Gastrocnemius medialis (tissue), 4 donors: ENCODE results near the gene NTSR2. TPM values are rescaled to one million over a fixed set of nuclear protein-coding genes. Genes with fewer than 3 reads are reported as not detected.

ENCODE experiments used
- ATAC-seq, 2 donors: fragments of 150-250 bp; one replicate each; pipeline ENCODE4 v1.9.1; 2016
- DNase-seq, 2 donors: peaks; one replicate each; pipeline ENCODE4 v3.0.0-alpha.2; 2019
- H3K27ac ChIP-seq, 4 donors: fragments of 200-600 bp; sonication (generic); 1 replicate in 1 of 4; 2 replicates in 3 of 4; pipeline ENCODE4 v1.5.1; 2016 to 2018; ENCODE audit warnings: mild to moderate bottlenecking in 2 of 4, moderate library complexity in 1 of 4
- H3K27me3 ChIP-seq, 3 donors: fragments of 200-600 bp; sonication (generic) in 2 of 3; 1 replicate in 1 of 3; 2 replicates in 2 of 3; pipeline versions ENCODE4 v1.5.1 to v1.6.0; 2016 to 2019; ENCODE audit warnings: mild to moderate bottlenecking in 1 of 3, moderate library complexity in 1 of 3
- H3K36me3 ChIP-seq, 2 donors: fragments of 200-600 bp; sonication (generic) in 1 of 2; one replicate each; pipeline ENCODE4 v1.5.1; 2017 to 2018
- H3K4me1 ChIP-seq, 2 donors: fragments of 200-600 bp; sonication (generic) in 1 of 2; one replicate each; pipeline ENCODE4 v1.5.1; 2016 to 2017; ENCODE audit warnings: mild to moderate bottlenecking in 2 of 2
- H3K4me3 ChIP-seq, 4 donors: fragments of 200-600 bp; sonication (generic) in 3 of 4; 1 replicate in 1 of 4; 2 replicates in 3 of 4; pipeline ENCODE4 v1.5.1; 2016 to 2019; ENCODE audit warnings: mild to moderate bottlenecking in 2 of 4
- H3K9me3 ChIP-seq, 3 donors: fragments of 200-600 bp; sonication (generic) in 2 of 3; 1 replicate in 1 of 3; 2 replicates in 2 of 3; pipeline ENCODE4 v1.5.1; 2016 to 2019
- POLR2A ChIP-seq, 2 donors: fragments of 450-650 bp; IDR thresholded peaks; one replicate each; pipeline ENCODE4 v1.6.1; 2017; ENCODE audit warnings: antibody characterized with exemption in 2 of 2, mild to moderate bottlenecking in 2 of 2, moderate library complexity in 2 of 2
- in situ Hi-C, 4 donors: fragments of 200-750 bp; cut with MboI; loops; one replicate each; pipeline versions ENCODE4 v1.15.0 to v1.8.0; 2017; ENCODE audit warnings: low sequenced_read_pairs in 4 of 4
- intact Hi-C: fragments of 100-400 bp; cut with DNase I; formaldehyde crosslinking; loops from one replicate; pipeline ENCODE4 v1.15.1; 2023; ENCODE audit warnings: low total_unique reads
- total RNA-seq, 4 donors: library from RNA; depleted of rRNA; stranded (reverse); fragments of >200 nt; gene quantifications; one replicate each; pipeline versions ENCODE4 v1.1.0 to v1.2.3, GENCODE V29; 2016
- TF ChIP-seq, protein P1 (sequence below), 5 experiments: fragments of 450-650 bp in 3 of 5; fragments of 200-600 bp in 2 of 5; sonication (generic) in 2 of 5; IDR thresholded peaks in 4 of 5; conservative IDR thresholded peaks in 1 of 5; 1 replicate in 4 of 5; 2 replicates in 1 of 5; pipeline ENCODE4 v1.5.1; 2016 to 2019; ENCODE audit warnings: antibody characterized with exemption in 5 of 5, mild to moderate bottlenecking in 3 of 5, moderate library complexity in 3 of 5

The NTSR2 gene
- total RNA-seq, 4 donors from 2014 or later: 0.62 to 0.85 TPM; not detected in 2

DNA sequence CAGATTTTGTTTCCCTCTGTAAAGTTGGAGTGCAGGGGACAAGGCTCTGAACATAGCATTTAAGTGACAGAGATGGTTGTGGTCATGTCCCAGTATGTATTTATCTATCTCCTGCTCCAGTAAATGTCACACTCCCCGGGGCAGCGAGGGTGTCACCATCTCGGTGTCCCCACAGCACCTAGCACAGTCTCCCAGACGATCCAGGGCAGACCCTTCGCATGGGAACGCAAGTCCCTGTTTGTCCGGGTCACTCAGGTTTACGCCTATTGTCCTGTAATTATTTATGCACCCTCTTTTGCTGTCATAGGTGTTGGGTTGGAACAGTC lies 12.6 kb upstream of the NTSR2 start:
- peak overlapping the region; percentile 92 to 100 (median 93) for H3K27ac ChIP-seq
- no peak for DNase-seq
- H3K4me1 ChIP-seq: peaks cover 57 to 83% of the 10 kb centered on the region in 2 donors
- no peak for ATAC-seq
- no peaks in the 10 kb centered on the region for H3K9me3 ChIP-seq
- in situ Hi-C loops: loop anchor here (10.0 to 25.0 kb wide), 4 partner anchors 88 to 195 kb away; no protein-coding TSS in a partner anchor
- TF ChIP-seq, protein P1, sequence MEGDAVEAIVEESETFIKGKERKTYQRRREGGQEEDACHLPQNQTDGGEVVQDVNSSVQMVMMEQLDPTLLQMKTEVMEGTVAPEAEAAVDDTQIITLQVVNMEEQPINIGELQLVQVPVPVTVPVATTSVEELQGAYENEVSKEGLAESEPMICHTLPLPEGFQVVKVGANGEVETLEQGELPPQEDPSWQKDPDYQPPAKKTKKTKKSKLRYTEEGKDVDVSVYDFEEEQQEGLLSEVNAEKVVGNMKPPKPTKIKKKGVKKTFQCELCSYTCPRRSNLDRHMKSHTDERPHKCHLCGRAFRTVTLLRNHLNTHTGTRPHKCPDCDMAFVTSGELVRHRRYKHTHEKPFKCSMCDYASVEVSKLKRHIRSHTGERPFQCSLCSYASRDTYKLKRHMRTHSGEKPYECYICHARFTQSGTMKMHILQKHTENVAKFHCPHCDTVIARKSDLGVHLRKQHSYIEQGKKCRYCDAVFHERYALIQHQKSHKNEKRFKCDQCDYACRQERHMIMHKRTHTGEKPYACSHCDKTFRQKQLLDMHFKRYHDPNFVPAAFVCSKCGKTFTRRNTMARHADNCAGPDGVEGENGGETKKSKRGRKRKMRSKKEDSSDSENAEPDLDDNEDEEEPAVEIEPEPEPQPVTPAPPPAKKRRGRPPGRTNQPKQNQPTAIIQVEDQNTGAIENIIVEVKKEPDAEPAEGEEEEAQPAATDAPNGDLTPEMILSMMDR (IDR thresholded peaks at IDR 0.05 in 4 of 5, conservative IDR thresholded peaks at IDR 0.05 in 1 of 5): no peak
- TF ChIP-seq POLR2A (IDR thresholded peaks at IDR 0.05): no peak
- intact Hi-C loops: loop anchor here (1.0 to 5.0 kb wide), 3 partner anchors 84 to 204 kb away; no protein-coding TSS in a partner anchor
- peak overlapping the region in 1 of 4 donors; percentile 7 for H3K4me3 ChIP-seq
- H3K27me3 ChIP-seq: no peaks in the 10 kb centered on the region
- no peaks in the 10 kb centered on the region for H3K36me3 ChIP-seq

DNA sequence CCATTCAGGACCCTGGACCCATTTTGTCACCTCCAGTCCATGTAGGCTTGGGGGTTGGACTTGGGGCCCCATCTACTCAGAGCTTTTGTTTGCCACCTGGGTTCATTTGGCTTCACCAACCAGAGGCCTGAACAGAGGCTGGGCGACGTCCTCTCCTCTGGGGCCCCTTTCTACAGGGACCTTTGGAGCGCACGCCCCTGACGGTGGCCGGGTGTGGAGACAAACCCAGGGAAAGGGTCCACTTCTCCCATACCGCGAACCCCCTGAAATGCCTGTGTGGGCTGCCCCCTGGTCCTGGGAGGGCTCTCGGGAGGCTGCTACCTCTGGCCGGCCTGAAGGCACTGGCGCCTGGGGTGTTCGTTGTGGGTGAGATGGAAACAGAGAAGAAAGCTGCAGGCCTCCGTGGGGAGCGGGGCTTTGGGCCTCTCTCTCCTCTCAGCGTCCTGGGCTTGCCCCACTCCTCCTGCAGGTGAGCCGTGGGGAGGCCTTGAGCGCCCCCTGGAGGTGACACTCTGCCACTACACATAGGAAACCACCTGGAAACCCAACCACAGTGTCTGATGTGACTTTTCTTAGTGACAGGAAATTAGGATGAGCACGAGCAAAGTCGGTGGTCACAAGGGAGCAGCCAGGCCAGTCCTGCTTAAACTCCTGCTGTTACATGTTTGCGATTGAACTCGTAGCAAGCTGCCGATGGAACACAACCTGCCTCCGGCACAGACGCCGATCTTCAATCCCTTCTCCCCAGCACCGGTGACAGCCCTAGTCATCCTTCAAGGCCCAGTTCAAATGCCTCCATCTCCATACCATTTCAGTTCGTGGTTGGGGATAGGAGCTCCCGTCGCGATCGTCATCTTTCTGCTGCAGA lies 12.0 kb upstream of the NTSR2 start:
- Histone ChIP-seq H3K9me3 (no peaks in the 10 kb centered on the region), H3K36me3 (no peaks in the 10 kb centered on the region), H3K27me3 (no peaks in the 10 kb centered on the region), H3K4me1 (peaks cover 54 to 80% of the 10 kb centered on the region in 2 donors), H3K4me3 (peak overlapping the region in 2 of 4 donors; percentile 22 to 63), H3K27ac (peak overlapping the region; percentile 92 to 100 (median 93))
- intact Hi-C loops (loop anchor here (1.0 to 5.0 kb wide), 3 partner anchors 84 to 204 kb away; no protein-coding TSS in a partner anchor), in situ Hi-C loops (loop anchor here (10.0 to 25.0 kb wide), 4 partner anchors 87 to 195 kb away; no protein-coding TSS in a partner anchor)
- TF ChIP-seq POLR2A (IDR thresholded peaks at IDR 0.05): peak in 1 of 2 donors; percentile 22
- TF ChIP-seq, protein P1 (IDR thresholded peaks at IDR 0.05 in 4 of 5, conservative IDR thresholded peaks at IDR 0.05 in 1 of 5): peak; percentile 91 to 99 (median 98)
- DNase-seq: peak; percentile 59 to 82
- peak; percentile 9 to 30 for ATAC-seq

DNA sequence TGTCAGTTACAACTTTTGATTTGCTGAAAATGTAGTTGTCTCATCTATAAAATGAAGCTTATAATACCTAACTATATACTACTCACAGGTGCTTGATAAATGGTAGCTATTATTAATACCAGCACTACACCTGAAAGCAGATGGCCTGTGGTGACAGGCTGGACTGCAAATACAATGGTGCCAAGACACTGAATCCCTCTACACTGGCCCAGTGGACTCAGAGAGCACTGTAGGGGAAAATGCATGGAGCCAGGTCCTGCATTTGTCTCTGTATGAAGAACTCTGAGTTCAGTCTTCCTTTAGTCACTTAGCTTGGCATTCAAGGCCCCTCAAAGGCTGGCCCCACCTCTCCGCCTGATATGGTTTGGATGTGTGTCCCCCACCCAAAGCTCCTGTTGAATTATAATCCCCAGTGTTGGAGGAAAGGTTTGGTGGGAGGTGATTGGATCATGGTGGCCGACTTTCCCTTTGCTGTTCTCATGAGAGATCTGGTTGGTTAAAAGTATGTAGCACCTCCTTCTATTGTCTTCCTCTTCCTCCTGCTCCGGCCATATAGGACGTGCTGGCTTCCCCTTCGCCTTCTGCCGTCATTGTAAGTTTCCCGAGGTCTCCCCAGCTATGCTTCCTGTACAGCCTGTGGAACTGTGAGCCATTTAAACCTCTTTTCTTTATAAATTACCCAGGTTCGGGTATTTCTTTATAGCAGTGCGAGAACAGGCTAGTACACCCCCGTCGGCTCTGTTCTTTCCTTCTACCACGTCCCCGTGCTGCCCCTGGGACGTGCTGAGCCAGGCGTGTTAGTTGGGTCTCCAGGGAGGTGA lies 11.1 kb upstream of the NTSR2 start:
- in situ Hi-C loops: loop anchor here (10.0 to 25.0 kb wide), 4 partner anchors 86 to 194 kb away; no protein-coding TSS in a partner anchor
- H3K4me3 ChIP-seq: peak overlapping the region in 2 of 4 donors; percentile 22 to 63
- H3K27ac ChIP-seq: peak overlapping the region; percentile 92 to 100 (median 93)
- H3K36me3 ChIP-seq: no peaks in the 10 kb centered on the region
- intact Hi-C loops: loop anchor here (1.0 to 5.0 kb wide), 2 partner anchors 17 to 184 kb away; no protein-coding TSS in a partner anchor
- TF ChIP-seq, protein P1 (IDR thresholded peaks at IDR 0.05 in 4 of 5, conservative IDR thresholded peaks at IDR 0.05 in 1 of 5): no peak
- TF ChIP-seq POLR2A (IDR thresholded peaks at IDR 0.05): no peak
- H3K27me3 ChIP-seq: no peaks in the 10 kb centered on the region
- DNase-seq: peak; percentile 1 to 16
- ATAC-seq: no peak
- H3K4me1 ChIP-seq: peaks cover 56 to 81% of the 10 kb centered on the region in 2 donors
- H3K9me3 ChIP-seq: no peaks in the 10 kb centered on the region

DNA sequence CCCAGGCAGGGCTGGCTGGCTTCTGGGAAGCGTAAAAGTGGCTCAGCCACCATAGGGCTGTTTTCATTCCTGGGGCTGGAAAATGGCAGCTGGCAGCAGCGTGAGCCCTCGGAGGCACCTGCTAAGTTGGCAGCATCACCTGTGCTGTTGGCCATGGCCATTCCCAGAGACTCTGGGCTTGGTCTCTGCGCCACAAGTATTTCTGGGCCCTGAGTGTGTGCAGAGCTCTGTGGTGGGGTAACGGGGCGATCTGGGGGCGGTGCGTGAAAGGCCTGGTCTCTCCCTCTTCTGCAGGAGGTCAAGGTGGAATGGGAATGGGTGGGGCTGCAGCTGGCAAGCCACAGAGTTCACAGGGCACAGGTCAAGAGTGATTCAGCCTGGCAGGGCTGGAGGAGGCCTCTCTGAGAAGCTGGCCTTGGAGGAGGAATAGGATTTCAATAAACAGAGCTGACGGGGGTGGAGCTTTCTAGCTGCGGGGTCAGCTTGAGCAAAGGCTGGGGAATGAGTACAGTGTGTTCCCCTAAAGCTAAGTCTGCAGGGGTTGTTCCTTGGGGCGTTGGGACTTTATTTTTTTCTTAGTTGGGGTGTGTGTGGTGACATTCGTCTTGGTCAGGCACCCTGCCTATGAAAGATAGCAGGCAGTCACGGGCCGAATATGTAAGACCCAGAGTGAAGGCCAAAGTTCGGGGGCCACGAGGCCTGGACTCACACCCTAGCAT lies 10.3 kb upstream of the NTSR2 start:
- DNase-seq: peak; percentile 83 to 88
- intact Hi-C loops: loop anchor here (1.0 to 5.0 kb wide), 2 partner anchors 18 to 183 kb away; no protein-coding TSS in a partner anchor
- in situ Hi-C loops: loop anchor here (10.0 to 25.0 kb wide), 4 partner anchors 86 to 193 kb away; no protein-coding TSS in a partner anchor

More for the DNA sequence above, 10.3 kb upstream of the NTSR2 start:
- peak; percentile 65 to 68 for ATAC-seq
- Histone ChIP-seq H3K27me3 (no peaks in the 10 kb centered on the region), H3K4me1 (peaks cover 64 to 82% of the 10 kb centered on the region in 2 donors), H3K9me3 (no peaks in the 10 kb centered on the region), H3K36me3 (no peaks in the 10 kb centered on the region), H3K4me3 (peak overlapping the region; percentile 52 to 63 (median 56)), H3K27ac (peak overlapping the region; percentile 92 to 100 (median 93))
- TF ChIP-seq POLR2A (IDR thresholded peaks at IDR 0.05): peak; percentile 37 to 65
- TF ChIP-seq, protein P1 (IDR thresholded peaks at IDR 0.05 in 4 of 5, conservative IDR thresholded peaks at IDR 0.05 in 1 of 5): no peak
